PC-3 (cell line): ENCODE results near the gene TSC22D4.
"Not testable (repeated sequence)": the region's sequence is repeated elsewhere in the genome, so short reads cannot be mapped to it uniquely, and the experiment has no call there.

ENCODE experiments used
- CTCF ChIP-seq: fragments of 300-600 bp; sonication (generic); conservative IDR thresholded peaks from 2 replicates; pipeline ENCODE4 v1.5.1; 2017; ENCODE audit warnings: antibody characterized with exemption, low read depth, mild to moderate bottlenecking, low read length
- EZH2 ChIP-seq: fragments of 300-600 bp; sonication (generic); IDR thresholded peaks from one replicate; pipeline ENCODE4 v1.6.1; 2017; ENCODE audit warnings: antibody characterized with exemption, mild to moderate bottlenecking, low read length; ENCODE audit not compliant: unreplicated experiment

- not testable (repeated sequence) for TF ChIP-seq EZH2, CTCF
Observed at GRCh38 chr7:100504031-100504430, 25.0 kb upstream of the TSC22D4 start.
